GM12801 (cell line): Measurements from ENCODE around the gene ATL2.

Source experiments
- CTCF ChIP-seq: IDR thresholded peaks from one replicate; pipeline ENCODE4 v1.5.1; 2011; ENCODE audit warnings: control low read depth; ENCODE audit not compliant: insufficient read length; ENCODE audit errors: extremely low read depth

ATL2 gene

GRCh38 chr2:38377050-38377828 is at the start of gene ATL2:
TSS of gene ATL2 (minus strand) at chr2:38377273. CDS start at chr2:38377260, 13 bp downstream.
- no peak for TF ChIP-seq CTCF

- TF ChIP-seq CTCF, result no peak
Observed at GRCh38 chr2:38423763-38424162, 46.7 kb upstream of the ATL2 start.

GRCh38 chr2:38421274-38422056 is 44.4 kb upstream of the ATL2 start:
- no peak for TF ChIP-seq CTCF

GRCh38 chr2:38419499-38419898 is 42.4 kb upstream of the ATL2 start:
- TF ChIP-seq CTCF, result no peak

GRCh38 chr2:38418735-38419134 is 41.7 kb upstream of the ATL2 start:
- TF ChIP-seq CTCF, result no peak

- TF ChIP-seq CTCF, result no peak
Observed at GRCh38 chr2:38417745-38418689, 40.9 kb upstream of the ATL2 start.
